ENCODE data around the gene JADE1.

The JADE1 gene

GRCh38 chr4:128846063-128846462 lies 36.6 kb downstream of the JADE1 start:
- DNase-seq, result no peak

GRCh38 chr4:128847082-128847724 lies 37.7 kb downstream of the JADE1 start:
- DNase-seq, result no peak

- no peak for DNase-seq
Measured at GRCh38 chr4:128848461-128848860, 39.0 kb downstream of the JADE1 start.

GRCh38 chr4:128850252-128850651 lies 40.8 kb downstream of the JADE1 start:
- DNase-seq, result no peak

- no peak for DNase-seq
Measured at GRCh38 chr4:128853741-128854140, 44.2 kb downstream of the JADE1 start.

GRCh38 chr4:128854433-128854832 lies 44.9 kb downstream of the JADE1 start:
- no peak for DNase-seq

- no peak for DNase-seq
Measured at GRCh38 chr4:128855621-128856020, 46.1 kb downstream of the JADE1 start.

GRCh38 chr4:128856246-128856645 lies 46.7 kb downstream of the JADE1 start:
- DNase-seq, result no peak

- DNase-seq, result no peak
Measured at GRCh38 chr4:128858879-128859671, 49.6 kb downstream of the JADE1 start.

- DNase-seq, result no peak
Measured at GRCh38 chr4:128859887-128860677, 50.6 kb downstream of the JADE1 start.

GRCh38 chr4:128861856-128862518 lies 52.5 kb downstream of the JADE1 start:
- DNase-seq, result no peak

- DNase-seq, result no peak
Measured at GRCh38 chr4:128862608-128863311, 53.3 kb downstream of the JADE1 start.

GRCh38 chr4:128863312-128864075 lies 54.0 kb downstream of the JADE1 start:
- DNase-seq, result peak; percentile 37

- DNase-seq, result no peak
Measured at GRCh38 chr4:128865132-128865531, 55.6 kb downstream of the JADE1 start.

- no peak for DNase-seq
Measured at GRCh38 chr4:128866269-128866668, 56.8 kb downstream of the JADE1 start.

- no peak for DNase-seq
Measured at GRCh38 chr4:128866691-128867090, 57.2 kb downstream of the JADE1 start.

GRCh38 chr4:128868758-128869157 lies 59.3 kb downstream of the JADE1 start:
- no peak for DNase-seq

- no peak for DNase-seq
Measured at GRCh38 chr4:128869776-128870509, 60.4 kb downstream of the JADE1 start.

- no peak for DNase-seq
Measured at GRCh38 chr4:128871948-128872347, 62.4 kb downstream of the JADE1 start.

GRCh38 chr4:128876200-128876599 lies 66.7 kb downstream of the JADE1 start:
- no peak for DNase-seq

GRCh38 chr4:128877934-128878333 lies 68.4 kb downstream of the JADE1 start:
- DNase-seq, result no peak
